Right atrium auricular region (tissue), 2 donors: Measurements from ENCODE around the gene GSDMA. TPM values are rescaled to one million over a fixed set of nuclear protein-coding genes. Genes with fewer than 3 reads are reported as not detected.
"Not testable (repeated sequence)": the region's sequence is repeated elsewhere in the genome, so short reads cannot be mapped to it uniquely, and the experiment has no call there.

Experiments used
- DNase-seq: peaks from one replicate; pipeline ENCODE4 v3.0.0-alpha.2; 2019; ENCODE audit warnings: low spot score
- H3K27ac ChIP-seq, 2 donors: fragments of 200-600 bp; sonication (generic); 1 replicate in 1 of 2; 2 replicates in 1 of 2; pipeline ENCODE4 v1.5.1; 2016 to 2019
- H3K27me3 ChIP-seq, 2 donors: fragments of 200-600 bp; sonication (generic); one replicate each; pipeline versions ENCODE4 v1.5.1 to v1.6.0; 2017 to 2019
- H3K36me3 ChIP-seq: fragments of 200-600 bp; sonication (generic); one replicate; pipeline ENCODE4 v1.5.1; 2016
- H3K4me1 ChIP-seq, 2 donors: fragments of 200-600 bp; sonication (generic); one replicate each; pipeline versions ENCODE4 v1.5.1 to v1.6.0; 2017 to 2019
- H3K4me3 ChIP-seq, 2 donors: fragments of 200-600 bp; sonication (generic); 1 replicate in 1 of 2; 2 replicates in 1 of 2; pipeline ENCODE4 v1.5.1; 2017 to 2019; ENCODE audit warnings: mild to moderate bottlenecking in 1 of 2, moderate library complexity in 1 of 2
- H3K9me3 ChIP-seq, 2 donors: fragments of 200-600 bp; sonication (generic); one replicate each; pipeline ENCODE4 v1.5.1; 2019
- total RNA-seq, 2 donors: library from RNA; depleted of rRNA; stranded (reverse); fragments of >200 nt; gene quantifications; one replicate each; pipeline ENCODE4 v1.1.0, GENCODE V29; 2016
- TF ChIP-seq, protein P1 (sequence below), 2 donors: fragments of 200-600 bp; sonication (generic); IDR thresholded peaks; one replicate each; pipeline ENCODE4 v1.5.1; 2019; ENCODE audit warnings: antibody characterized with exemption in 2 of 2

GSDMA gene
- total RNA-seq, 2 donors from 2014 or later = 0.75 TPM; not detected in 1

DNA sequence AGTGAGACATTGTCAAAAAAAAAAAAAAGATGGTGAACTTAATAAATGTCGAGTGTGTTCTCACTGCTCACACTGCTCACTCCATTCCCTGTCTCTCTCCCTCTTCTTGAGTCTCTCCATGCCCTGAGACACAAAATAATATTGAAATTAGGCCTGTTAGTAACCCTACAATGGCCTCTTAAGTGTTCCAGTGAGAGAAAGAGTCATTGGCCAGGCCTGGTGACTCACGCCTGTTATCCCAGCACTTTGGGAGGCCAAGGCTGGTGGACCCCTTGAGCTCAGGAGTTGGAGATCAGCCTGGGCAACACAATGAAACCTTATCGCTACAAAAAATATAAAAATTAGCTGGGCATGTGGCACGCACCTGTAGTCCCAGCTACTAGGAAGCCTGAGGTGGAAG, 36.3 kb downstream of the GSDMA start:
- H3K36me3 ChIP-seq = peaks cover 37% of the 10 kb centered on the region

DNA sequence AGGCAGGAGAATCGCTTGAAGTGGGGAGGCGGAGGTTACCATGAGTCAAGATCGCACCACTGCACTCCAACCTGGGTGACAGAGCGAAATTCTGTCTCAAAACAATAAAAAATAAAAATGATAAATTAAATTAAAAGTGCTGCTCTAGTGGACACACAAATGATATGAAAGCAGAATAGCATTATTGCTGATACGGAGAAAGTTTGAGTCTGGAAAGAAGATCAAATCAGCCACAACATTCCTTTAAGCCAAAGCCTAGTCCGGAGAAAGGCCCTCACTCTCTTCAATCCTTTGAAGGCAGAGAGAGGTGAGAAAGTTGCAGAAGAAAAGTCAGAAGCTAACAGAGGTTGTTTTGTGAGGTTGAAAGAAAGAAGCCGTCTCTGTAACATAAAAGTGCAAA, 37.4 kb downstream of the GSDMA start:
- TF ChIP-seq, protein P1, sequence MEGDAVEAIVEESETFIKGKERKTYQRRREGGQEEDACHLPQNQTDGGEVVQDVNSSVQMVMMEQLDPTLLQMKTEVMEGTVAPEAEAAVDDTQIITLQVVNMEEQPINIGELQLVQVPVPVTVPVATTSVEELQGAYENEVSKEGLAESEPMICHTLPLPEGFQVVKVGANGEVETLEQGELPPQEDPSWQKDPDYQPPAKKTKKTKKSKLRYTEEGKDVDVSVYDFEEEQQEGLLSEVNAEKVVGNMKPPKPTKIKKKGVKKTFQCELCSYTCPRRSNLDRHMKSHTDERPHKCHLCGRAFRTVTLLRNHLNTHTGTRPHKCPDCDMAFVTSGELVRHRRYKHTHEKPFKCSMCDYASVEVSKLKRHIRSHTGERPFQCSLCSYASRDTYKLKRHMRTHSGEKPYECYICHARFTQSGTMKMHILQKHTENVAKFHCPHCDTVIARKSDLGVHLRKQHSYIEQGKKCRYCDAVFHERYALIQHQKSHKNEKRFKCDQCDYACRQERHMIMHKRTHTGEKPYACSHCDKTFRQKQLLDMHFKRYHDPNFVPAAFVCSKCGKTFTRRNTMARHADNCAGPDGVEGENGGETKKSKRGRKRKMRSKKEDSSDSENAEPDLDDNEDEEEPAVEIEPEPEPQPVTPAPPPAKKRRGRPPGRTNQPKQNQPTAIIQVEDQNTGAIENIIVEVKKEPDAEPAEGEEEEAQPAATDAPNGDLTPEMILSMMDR (IDR thresholded peaks at IDR 0.05) = no peak
- H3K4me3 ChIP-seq = no peak overlapping the region
- no peaks in the 10 kb centered on the region for H3K4me1 ChIP-seq

More for the DNA sequence above, 36.3 kb downstream of the GSDMA start:
- DNase-seq = no peak
- Histone ChIP-seq H3K27ac (no peak overlapping the region), H3K27me3 (no peaks in the 10 kb centered on the region), H3K4me3 (no peak overlapping the region), H3K4me1 (no peaks in the 10 kb centered on the region), H3K9me3 (no peaks in the 10 kb centered on the region)
- TF ChIP-seq, protein P1 (IDR thresholded peaks at IDR 0.05) = no peak

DNA sequence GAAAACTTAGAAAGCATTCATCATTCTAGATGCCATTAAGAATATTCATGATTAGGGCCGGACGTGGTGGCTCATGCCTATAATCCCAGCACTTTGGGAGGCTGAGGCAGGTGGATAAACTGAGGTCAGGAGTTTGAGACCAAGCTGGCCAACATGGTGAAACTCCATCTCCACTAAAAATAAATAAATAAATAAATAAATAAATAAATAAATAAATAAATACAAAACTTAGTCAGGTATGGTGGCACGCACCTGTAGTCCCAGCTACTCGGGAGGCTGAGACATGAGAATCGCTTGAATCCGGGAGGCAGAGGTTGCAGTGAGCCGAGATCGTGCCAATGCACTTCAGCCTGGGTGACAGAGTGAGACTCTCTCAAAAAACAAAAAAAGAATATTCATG, 38.5 kb downstream of the GSDMA start:
- not testable (repeated sequence) for H3K27me3 ChIP-seq, H3K4me1 ChIP-seq, H3K9me3 ChIP-seq, H3K27ac ChIP-seq, DNase-seq, H3K4me3 ChIP-seq
- peaks cover 14% of the 10 kb centered on the region for H3K36me3 ChIP-seq

More for the DNA sequence above, 37.4 kb downstream of the GSDMA start:
- Histone ChIP-seq H3K27ac (no peak overlapping the region), H3K36me3 (peaks cover 26% of the 10 kb centered on the region), H3K27me3 (no peaks in the 10 kb centered on the region), H3K9me3 (no peaks in the 10 kb centered on the region)
- no peak for DNase-seq

DNA sequence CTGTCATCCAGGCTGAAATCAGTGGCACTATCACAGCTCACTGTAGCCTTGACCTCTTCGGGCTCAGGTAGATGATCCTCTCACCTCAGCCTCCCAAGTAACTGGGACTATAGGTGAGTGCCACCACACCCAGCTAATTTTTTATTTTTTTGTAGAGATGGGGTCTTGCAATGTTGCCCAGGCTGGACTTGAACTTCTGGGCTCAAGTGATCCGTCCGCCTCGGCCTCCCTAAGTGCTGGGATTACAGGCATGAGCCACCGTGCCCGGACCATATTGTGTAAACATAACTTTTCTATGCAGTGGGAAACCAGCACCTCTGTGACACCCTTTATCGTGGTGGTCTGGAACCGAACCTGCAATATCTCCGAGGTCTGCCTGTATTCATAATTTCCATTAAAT, 41.3 kb downstream of the GSDMA start:
- TF ChIP-seq, protein P1 (IDR thresholded peaks at IDR 0.05) = no peak
- Histone ChIP-seq H3K4me3 (no peak overlapping the region), H3K27me3 (no peaks in the 10 kb centered on the region), H3K4me1 (no peaks in the 10 kb centered on the region), H3K9me3 (no peaks in the 10 kb centered on the region), H3K27ac (no peak overlapping the region), H3K36me3 (no peaks in the 10 kb centered on the region)
- no peak for DNase-seq

DNA sequence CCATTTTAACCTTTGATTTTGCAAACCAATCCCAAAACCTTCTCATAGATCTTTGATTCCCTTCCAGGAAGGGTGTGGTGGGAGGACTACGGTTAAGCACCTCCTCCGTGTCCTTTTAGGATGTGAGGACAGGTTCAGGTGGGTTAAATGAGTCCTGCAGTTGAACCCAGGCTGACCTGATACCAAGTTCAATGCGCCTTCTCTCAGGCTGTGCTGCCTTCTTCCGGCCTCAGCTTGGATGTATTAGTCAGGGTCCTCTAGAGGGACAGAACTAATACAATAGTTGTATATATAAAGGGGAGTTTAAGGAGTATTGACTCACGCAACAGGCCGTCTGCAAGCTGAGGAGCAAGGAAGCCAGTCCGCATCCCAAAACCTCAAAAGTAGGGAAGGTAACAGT, 41.9 kb downstream of the GSDMA start:
- H3K4me1 ChIP-seq = no peaks in the 10 kb centered on the region
- H3K27ac ChIP-seq = no peak overlapping the region
- no peaks in the 10 kb centered on the region for H3K9me3 ChIP-seq
- H3K36me3 ChIP-seq = no peaks in the 10 kb centered on the region
- TF ChIP-seq, protein P1 (IDR thresholded peaks at IDR 0.05) = no peak
- no peak for DNase-seq
- H3K27me3 ChIP-seq = no peaks in the 10 kb centered on the region
- no peak overlapping the region for H3K4me3 ChIP-seq

DNA sequence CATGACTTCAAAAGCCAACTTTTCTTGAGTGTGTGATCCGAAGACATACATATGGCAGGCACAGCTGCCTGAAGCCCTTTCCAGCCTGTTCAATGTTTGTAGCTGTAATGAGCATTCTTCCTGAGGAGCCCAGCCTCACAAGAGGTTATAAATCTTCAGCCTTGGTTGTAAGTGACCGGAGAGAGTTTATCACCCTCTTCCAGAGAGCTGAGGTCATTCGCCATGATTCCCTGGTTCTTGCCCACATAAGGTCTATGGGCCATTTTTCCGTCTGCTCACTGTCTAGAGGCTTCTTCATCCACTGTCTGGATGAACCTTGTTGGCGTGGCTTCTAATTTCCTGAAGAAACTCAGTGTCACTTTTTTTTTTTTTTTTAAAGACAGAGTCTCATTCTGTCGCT, 42.7 kb downstream of the GSDMA start:
- H3K27ac ChIP-seq = no peak overlapping the region
- H3K9me3 ChIP-seq = no peaks in the 10 kb centered on the region
- H3K27me3 ChIP-seq = no peaks in the 10 kb centered on the region
- TF ChIP-seq, protein P1 (IDR thresholded peaks at IDR 0.05) = no peak
- no peak for DNase-seq
- H3K4me3 ChIP-seq = no peak overlapping the region
- no peaks in the 10 kb centered on the region for H3K4me1 ChIP-seq
- no peaks in the 10 kb centered on the region for H3K36me3 ChIP-seq

DNA sequence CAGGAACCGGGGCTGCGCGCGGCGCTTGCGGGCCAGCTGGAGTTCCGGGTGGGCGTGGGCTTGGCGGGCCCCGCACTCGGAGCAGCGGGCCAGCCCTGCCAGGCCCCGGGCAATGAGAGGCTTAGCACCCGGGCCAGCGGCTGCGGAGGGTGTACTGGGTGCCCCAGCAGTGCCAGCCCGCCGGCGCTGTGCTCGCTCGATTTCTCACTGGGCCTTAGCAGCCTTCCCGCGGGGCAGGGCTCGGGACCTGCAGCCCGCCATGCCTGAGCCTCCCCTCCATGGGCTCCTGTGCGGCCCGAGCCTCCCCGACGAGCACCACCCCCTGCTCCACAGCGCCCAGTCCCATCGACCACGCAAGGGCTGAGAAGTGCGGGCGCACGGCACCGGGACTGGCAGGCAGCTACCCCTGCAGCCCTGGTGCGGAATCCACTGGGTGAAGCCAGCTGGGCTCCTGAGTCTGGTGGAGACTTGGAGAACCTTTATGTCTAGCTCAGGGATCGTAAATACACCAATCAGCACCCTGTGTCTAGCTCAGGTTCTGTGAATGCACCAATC, 48.2 kb downstream of the GSDMA start:
- H3K4me1 ChIP-seq = peaks cover 0 to 27% of the 10 kb centered on the region in 2 donors
- H3K36me3 ChIP-seq, H3K9me3 ChIP-seq, H3K27ac ChIP-seq, H3K4me3 ChIP-seq, DNase-seq, H3K27me3 ChIP-seq: not testable (repeated sequence)

DNA sequence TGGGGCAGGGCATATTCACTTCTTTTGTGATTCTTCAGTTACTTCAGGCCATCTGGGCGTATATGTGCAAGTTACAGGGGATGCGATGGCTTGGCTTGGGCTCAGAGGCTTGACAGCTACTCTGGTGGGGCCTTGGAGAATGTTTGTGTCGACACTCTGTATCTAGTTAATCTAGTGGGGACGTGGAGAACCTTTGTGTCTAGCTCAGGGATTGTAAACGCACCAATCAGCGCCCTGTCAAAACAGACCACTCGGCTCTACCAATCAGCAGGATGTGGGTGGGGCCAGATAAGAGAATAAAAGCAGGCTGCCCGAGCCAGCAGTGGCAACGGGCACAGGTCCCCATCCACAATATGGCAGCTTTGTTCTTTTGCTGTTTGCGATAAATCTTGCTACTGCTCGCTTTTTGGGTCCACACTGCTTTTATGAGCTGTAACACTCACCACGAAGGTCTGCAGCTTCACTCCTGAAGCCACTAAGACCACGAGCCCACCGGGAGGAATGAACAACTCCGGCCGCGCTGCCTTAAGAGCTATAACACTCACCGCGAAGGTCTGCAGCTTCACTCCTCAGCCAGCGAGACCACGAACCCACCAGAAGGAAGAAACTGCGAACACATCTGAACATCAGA, 49.3 kb downstream of the GSDMA start:
- H3K36me3 ChIP-seq, H3K4me3 ChIP-seq, H3K27me3 ChIP-seq, DNase-seq, H3K27ac ChIP-seq, H3K9me3 ChIP-seq: not testable (repeated sequence)
- H3K4me1 ChIP-seq = peaks cover 0 to 28% of the 10 kb centered on the region in 2 donors
